ENCODE results near the gene PIK3R3. TPM values are rescaled to one million over a fixed set of nuclear protein-coding genes. Genes with fewer than 3 reads are reported as not detected.
A peak's percentile ranks its signal among the peaks of the same experiment; 100 is the strongest.
"Not testable (repeated sequence)": the region's sequence is repeated elsewhere in the genome, so short reads cannot be mapped to it uniquely, and the experiment has no call there.

The PIK3R3 gene
- total RNA-seq, 1 experiment from 2014 or later: 20.6 TPM

GRCh38 chr1:46102769-46103476 lies 29.5 kb downstream of the PIK3R3 start:
- peak; percentile 75 for DNase-seq (ENCODE audit: low read depth)

GRCh38 chr1:46099215-46099614 lies 33.2 kb downstream of the PIK3R3 start:
- DNase-seq (ENCODE audit: low read depth): no peak

GRCh38 chr1:46098027-46098712 lies 34.3 kb downstream of the PIK3R3 start:
- DNase-seq (ENCODE audit: low read depth): peak; percentile 66

GRCh38 chr1:46097149-46097472 lies 35.3 kb downstream of the PIK3R3 start:
- DNase-seq (ENCODE audit: low read depth): no peak

- no peak for DNase-seq (ENCODE audit: low read depth)
Observed at GRCh38 chr1:46096269-46097148, 35.9 kb downstream of the PIK3R3 start.

GRCh38 chr1:46095110-46095509 lies 37.3 kb downstream of the PIK3R3 start:
- DNase-seq (ENCODE audit: low read depth): not testable (repeated sequence)

GRCh38 chr1:46094471-46095005 lies 37.9 kb downstream of the PIK3R3 start:
- no peak for DNase-seq (ENCODE audit: low read depth)

GRCh38 chr1:46093832-46094231 lies 38.6 kb downstream of the PIK3R3 start:
- DNase-seq (ENCODE audit: low read depth): not testable (repeated sequence)

GRCh38 chr1:46087891-46088290 lies 44.5 kb downstream of the PIK3R3 start:
- DNase-seq (ENCODE audit: low read depth): no peak

GRCh38 chr1:46086576-46086975 lies 45.9 kb downstream of the PIK3R3 start:
- DNase-seq (ENCODE audit: low read depth): no peak

GRCh38 chr1:46084553-46085451 lies 47.6 kb downstream of the PIK3R3 start:
- peak; percentile 61 for DNase-seq (ENCODE audit: low read depth)

- DNase-seq (ENCODE audit: low read depth): no peak
Observed at GRCh38 chr1:46083579-46083978, 48.9 kb downstream of the PIK3R3 start.

- no peak for DNase-seq (ENCODE audit: low read depth)
Observed at GRCh38 chr1:46081619-46082018, 50.8 kb downstream of the PIK3R3 start.

- DNase-seq (ENCODE audit: low read depth): no peak
Observed at GRCh38 chr1:46081206-46081605, 51.2 kb downstream of the PIK3R3 start.

- DNase-seq (ENCODE audit: low read depth): no peak
Observed at GRCh38 chr1:46080257-46080656, 52.2 kb downstream of the PIK3R3 start.

- no peak for DNase-seq (ENCODE audit: low read depth)
Observed at GRCh38 chr1:46077644-46078043, 54.8 kb downstream of the PIK3R3 start.

- DNase-seq (ENCODE audit: low read depth): no peak
Observed at GRCh38 chr1:46076343-46076742, 56.1 kb downstream of the PIK3R3 start.

GRCh38 chr1:46072975-46073374 lies 59.5 kb downstream of the PIK3R3 start:
- peak; percentile 31 for DNase-seq (ENCODE audit: low read depth)

GRCh38 chr1:46070164-46070814 lies 62.1 kb downstream of the PIK3R3 start:
- no peak for DNase-seq (ENCODE audit: low read depth)

GRCh38 chr1:46068525-46068924 lies 63.9 kb downstream of the PIK3R3 start:
- no peak for DNase-seq (ENCODE audit: low read depth)

- DNase-seq (ENCODE audit: low read depth): peak; percentile 33
Observed at GRCh38 chr1:46067652-46068051, 64.8 kb downstream of the PIK3R3 start.
